ENCODE results near the gene HEXIM1.

The HEXIM1 gene

DNA sequence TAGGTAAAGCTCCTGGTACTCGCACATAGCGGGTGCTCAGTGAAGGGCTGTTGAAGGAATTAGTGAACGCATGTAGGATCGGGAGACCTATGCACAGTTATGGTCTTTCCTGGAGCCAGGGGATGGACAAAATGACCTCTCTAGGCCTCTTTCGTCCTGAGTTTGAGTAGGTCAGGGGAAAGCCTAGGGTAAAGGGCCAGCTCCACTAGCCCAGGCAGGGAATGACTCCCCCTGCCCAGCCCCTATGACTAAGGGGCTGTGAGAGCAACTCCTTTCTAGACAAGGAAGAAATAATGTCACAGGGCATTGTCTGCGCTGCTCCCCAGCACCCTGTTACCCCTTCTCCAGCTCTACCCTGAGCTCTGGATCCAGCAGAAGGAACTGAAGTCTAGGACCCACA, 48.8 kb downstream of the HEXIM1 start:
- H3K4me3 ChIP-seq (ENCODE audit: low read depth, low read length), result no peak overlapping the region
- DNase-seq (ENCODE audit: low read depth), result no peak
- TF ChIP-seq, protein P1, sequence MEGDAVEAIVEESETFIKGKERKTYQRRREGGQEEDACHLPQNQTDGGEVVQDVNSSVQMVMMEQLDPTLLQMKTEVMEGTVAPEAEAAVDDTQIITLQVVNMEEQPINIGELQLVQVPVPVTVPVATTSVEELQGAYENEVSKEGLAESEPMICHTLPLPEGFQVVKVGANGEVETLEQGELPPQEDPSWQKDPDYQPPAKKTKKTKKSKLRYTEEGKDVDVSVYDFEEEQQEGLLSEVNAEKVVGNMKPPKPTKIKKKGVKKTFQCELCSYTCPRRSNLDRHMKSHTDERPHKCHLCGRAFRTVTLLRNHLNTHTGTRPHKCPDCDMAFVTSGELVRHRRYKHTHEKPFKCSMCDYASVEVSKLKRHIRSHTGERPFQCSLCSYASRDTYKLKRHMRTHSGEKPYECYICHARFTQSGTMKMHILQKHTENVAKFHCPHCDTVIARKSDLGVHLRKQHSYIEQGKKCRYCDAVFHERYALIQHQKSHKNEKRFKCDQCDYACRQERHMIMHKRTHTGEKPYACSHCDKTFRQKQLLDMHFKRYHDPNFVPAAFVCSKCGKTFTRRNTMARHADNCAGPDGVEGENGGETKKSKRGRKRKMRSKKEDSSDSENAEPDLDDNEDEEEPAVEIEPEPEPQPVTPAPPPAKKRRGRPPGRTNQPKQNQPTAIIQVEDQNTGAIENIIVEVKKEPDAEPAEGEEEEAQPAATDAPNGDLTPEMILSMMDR (IDR thresholded peaks at IDR 0.05; ENCODE audit: low read depth, low read length, missing control alignments), result no peak

DNA sequence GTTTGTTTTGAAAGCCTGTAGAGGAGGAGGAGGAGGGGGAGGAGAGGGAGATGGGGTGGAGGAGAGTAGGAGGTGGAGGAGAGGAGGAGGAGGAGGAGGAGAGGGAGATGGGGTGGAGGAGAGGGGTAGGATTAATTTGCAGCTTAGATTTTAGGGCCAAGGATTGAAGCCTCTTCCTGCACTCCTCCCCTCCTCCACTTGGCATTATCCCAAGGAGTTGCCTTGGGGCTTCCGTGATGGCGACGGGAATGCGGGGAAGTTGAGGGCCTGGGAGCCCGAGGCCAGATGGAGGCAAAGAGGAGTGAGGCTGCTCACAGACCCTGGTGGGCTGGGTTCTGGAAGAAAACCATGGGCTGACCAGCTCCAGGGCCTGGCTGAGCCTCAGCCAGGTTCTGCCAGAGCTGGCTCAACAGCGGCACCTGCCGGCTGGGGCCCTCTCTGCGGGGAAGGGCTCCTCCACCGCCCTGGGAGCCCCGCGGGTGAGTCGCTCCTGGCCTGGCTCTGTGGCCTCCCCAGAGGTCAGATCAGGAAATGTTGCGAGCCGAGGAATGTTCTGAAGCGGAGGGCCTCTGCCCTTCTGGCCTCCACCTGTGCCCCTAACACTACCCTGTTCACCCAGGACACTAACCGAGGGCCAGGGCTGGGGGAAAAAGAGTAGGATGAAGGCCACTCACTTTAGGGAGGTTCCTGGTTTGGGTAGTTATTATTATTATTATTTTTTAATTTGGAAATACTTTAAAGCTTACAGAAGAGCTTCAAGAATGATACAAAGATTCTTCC, 49.5 kb downstream of the HEXIM1 start:
- TF ChIP-seq, protein P1 (IDR thresholded peaks at IDR 0.05; ENCODE audit: low read depth, low read length, missing control alignments), result peak; percentile 99
- H3K4me3 ChIP-seq (ENCODE audit: low read depth, low read length), result no peak overlapping the region
- no peak for DNase-seq (ENCODE audit: low read depth)

DNA sequence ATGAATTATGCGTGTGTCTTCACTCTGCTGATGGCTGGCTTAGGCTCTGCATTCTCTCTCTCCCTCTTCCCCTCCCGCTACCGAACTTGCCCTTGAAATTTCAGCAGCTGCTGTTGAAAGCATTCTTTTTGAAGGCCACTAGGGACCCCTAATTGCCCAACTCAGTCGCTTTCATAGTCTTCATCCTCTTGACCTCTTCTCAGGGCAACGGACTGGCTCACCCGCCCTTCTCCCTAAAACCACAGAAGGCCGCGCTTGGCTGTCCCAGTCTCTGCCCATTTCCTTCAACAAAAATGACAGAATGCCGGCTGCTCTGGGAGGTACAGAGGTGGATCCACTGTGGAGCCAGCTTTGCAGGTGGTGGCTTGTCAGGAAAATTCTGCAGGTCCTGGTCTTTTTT, 52.4 kb downstream of the HEXIM1 start:
- DNase-seq (ENCODE audit: low read depth), result no peak
- TF ChIP-seq, protein P1 (IDR thresholded peaks at IDR 0.05; ENCODE audit: low read depth, low read length, missing control alignments), result no peak
- H3K4me3 ChIP-seq (ENCODE audit: low read depth, low read length), result no peak overlapping the region

DNA sequence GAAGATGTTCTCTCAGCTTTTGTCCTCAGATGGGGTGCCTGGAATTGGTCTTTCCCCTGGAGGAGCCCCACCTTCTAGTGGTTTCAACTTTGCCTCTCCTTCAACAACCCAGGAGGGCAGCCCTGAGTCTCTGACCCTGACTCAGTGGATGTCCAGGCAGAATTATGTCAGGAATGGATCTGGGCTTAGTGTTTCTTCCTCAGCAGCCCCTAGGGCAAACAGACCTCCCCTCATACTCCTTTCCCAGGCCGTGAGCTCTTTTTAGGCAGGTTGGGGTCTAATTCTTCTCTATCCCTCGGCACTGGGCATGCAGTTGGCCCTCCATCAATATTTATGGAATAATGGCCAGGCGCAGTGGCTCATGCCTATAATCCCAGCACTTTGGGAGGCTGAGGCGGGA, 53.2 kb downstream of the HEXIM1 start:
- no peak overlapping the region for H3K4me3 ChIP-seq (ENCODE audit: low read depth, low read length)
- TF ChIP-seq, protein P1 (IDR thresholded peaks at IDR 0.05; ENCODE audit: low read depth, low read length, missing control alignments), result no peak
- no peak for DNase-seq (ENCODE audit: low read depth)
